SH-SY5Y (cell line): Measurements from ENCODE around the gene DCDC1.

Experiments
- GATA2 ChIP-seq: IDR thresholded peaks from 2 replicates; pipeline ENCODE4 v1.6.1; 2011; ENCODE audit warnings: mild to moderate bottlenecking, low read depth, low read length
- GATA3 ChIP-seq: IDR thresholded peaks from 2 replicates; pipeline ENCODE4 v1.6.1; 2011; ENCODE audit warnings: low read depth, mild to moderate bottlenecking, low read length, moderate library complexity

DNA sequence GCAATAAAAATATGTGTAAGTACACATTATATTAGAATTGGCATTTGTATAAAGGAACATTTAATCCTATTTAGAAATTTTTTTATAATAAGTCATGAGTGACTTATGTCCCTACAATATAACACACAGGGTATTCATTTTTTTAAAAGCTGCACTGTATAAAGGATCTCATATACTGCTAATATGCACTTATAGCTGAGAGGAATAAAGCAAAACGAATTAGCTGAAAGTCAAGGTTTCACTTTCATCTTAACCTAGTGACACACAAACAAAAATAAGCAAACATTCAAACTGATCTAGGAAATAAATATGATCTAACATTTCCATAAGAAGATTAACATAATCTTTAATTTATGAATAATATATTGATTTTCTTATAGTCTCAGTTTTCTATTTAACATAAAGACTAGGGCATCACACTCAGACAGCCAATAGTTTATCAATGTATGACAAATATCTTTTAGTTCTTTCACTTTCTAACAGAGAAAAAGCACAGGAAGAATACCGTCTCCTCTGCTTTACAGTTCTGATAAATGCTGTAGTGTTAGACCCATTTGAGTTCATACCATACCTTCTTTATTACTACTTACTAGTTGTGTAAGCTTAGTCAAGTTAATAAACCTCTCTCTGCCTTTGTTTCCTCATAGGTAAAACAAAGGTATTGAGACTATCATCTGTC is 42.9 kb downstream of the DCDC1 start:
- TF ChIP-seq GATA3, result no peak
- no peak for TF ChIP-seq GATA2
